Activated CD4-positive, alpha-beta memory T cell treated with anti-CD3 and anti-CD28 coated beads for 36 hours (primary cell): ENCODE measurements around the gene ABCF3. TPM values are rescaled to one million over a fixed set of nuclear protein-coding genes. Genes with fewer than 3 reads are reported as not detected.

Experiments
- CTCF ChIA-PET: fragments of 350-600 bp; sonication (Branson Sonifier 250); formaldehyde crosslinking; loops from one replicate; lab custom pipeline; 2021; ENCODE audit warnings: antibody characterized with exemption, inconsistent platforms; lab: Charles Lee
- POLR2A ChIA-PET: fragments of 350-600 bp; sonication (Branson Sonifier 250); formaldehyde crosslinking; loops from one replicate; lab custom pipeline; 2021; ENCODE audit warnings: antibody characterized with exemption; lab: Charles Lee
- DNase-seq: peaks from one replicate; pipeline ENCODE4 v3.0.0-alpha.2; 2020
- H3K27ac Mint-ChIP-seq: one replicate; pipeline ENCODE4 v1.8.0; 2021; ENCODE audit warnings: mixed read lengths
- H3K27me3 Mint-ChIP-seq: one replicate; pipeline ENCODE4 v1.8.0; 2021; ENCODE audit warnings: mixed read lengths
- H3K36me3 Mint-ChIP-seq: one replicate; pipeline ENCODE4 v1.8.0; 2021; ENCODE audit warnings: mixed read lengths
- H3K4me1 Mint-ChIP-seq: one replicate; pipeline ENCODE4 v1.8.0; 2021; ENCODE audit warnings: low read depth, mixed read lengths
- H3K4me3 Mint-ChIP-seq: one replicate; pipeline ENCODE4 v1.8.0; 2021; ENCODE audit warnings: mild to moderate bottlenecking, mixed read lengths
- H3K9me3 Mint-ChIP-seq: one replicate; pipeline ENCODE4 v1.8.0; 2021; ENCODE audit warnings: mixed read lengths
- intact Hi-C: fragments of 100-400 bp; cut with micrococcal nuclease; formaldehyde crosslinking; loops from one replicate; pipeline ENCODE4 v1.15.1; 2023
- total RNA-seq, 2 experiments: library from RNA; stranded (reverse); gene quantifications; one replicate each; pipeline ENCODE4 v1.2.3, GENCODE V29; 2021

The ABCF3 gene
- total RNA-seq, 2 experiments from 2014 or later = 41.2 to 48.7 TPM

DNA sequence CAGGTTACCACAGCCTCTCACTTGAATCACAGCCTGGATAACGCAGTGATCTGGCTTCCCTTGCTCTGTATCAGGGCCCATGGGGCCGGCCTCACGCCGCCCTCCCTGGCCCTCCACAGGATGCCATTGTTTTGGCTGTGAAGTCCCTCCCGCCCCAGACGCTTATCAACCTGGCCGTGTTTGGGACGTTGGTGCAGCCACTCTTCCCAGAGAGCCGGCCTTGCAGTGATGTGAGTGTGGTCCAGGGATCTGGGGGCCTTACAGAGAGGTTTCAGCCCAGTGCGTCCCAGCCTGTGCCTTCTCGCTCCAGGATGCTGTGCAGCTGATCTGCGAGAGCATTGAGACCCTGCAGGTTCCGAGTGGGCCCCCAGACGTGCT lies 50.0 kb downstream of the ABCF3 start:
- H3K36me3 Mint-ChIP-seq = no peaks in the 10 kb centered on the region
- no peak overlapping the region for H3K4me3 Mint-ChIP-seq
- no peak overlapping the region for H3K27ac Mint-ChIP-seq
- ChIA-PET POLR2A (no interaction called here), CTCF (interaction anchor here (1.0 to 6.0 kb wide), 3 partner anchors 8 to 53 kb away, joined by 3 to 50 read pairs (median 4); partner anchors contain the start of genes EEF1AKMT4 and VWA5B2)
- DNase-seq = no peak
- peaks cover 20% of the 10 kb centered on the region for H3K27me3 Mint-ChIP-seq
- peaks cover 4% of the 10 kb centered on the region for H3K4me1 Mint-ChIP-seq
- H3K9me3 Mint-ChIP-seq = no peaks in the 10 kb centered on the region
- intact Hi-C loops = no loop called here

DNA sequence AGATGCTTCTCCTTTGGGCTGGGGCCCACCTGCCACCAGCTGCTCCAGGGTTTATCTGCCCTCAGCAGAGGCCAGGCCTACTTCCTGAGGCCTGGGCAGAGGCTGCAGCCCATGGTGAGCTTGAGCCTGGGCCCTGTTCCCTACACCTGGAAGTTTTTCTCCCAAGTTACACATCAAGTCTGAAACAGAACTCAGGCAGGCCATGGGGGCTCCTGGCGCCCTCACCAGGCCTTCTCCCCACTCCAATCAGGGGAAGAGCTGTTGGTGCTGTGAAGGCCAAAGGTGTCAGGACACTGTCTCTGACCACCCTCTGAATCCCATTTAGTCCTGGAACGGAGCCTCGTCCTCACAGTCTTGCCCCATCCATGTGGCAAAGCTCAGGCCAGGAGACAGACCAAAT lies 50.6 kb downstream of the ABCF3 start:
- no peaks in the 10 kb centered on the region for H3K4me1 Mint-ChIP-seq
- H3K36me3 Mint-ChIP-seq = no peaks in the 10 kb centered on the region
- ChIA-PET POLR2A (no interaction called here), CTCF (interaction anchor here (0.9 to 6.0 kb wide), 4 partner anchors 9 to 341 kb away, joined by 3 to 50 read pairs (median 4); partner anchors contain the start of genes EEF1AKMT4 and VWA5B2)
- H3K4me3 Mint-ChIP-seq = no peak overlapping the region
- peaks cover 13% of the 10 kb centered on the region for H3K27me3 Mint-ChIP-seq
- DNase-seq = no peak
- no peak overlapping the region for H3K27ac Mint-ChIP-seq
- no peaks in the 10 kb centered on the region for H3K9me3 Mint-ChIP-seq
- intact Hi-C loops = no loop called here

DNA sequence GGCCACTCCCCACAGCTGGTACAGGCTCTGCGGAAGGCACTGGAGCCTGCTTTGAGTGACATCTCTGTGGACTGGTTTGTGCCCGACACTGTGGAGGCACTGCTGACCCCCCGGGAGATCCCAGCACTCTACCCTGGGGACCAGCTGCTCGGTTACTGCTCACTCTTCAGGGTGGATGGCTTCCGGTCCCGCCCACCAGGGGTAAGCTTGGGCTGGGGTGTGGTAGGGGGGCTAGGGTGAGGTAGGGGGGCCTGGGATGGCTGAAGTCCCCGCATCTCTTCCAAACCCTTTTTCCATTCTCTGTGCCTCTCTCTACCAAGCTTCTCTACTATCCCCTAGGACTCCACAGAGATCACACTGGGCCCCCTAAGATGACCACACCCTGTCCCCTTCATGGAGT lies 51.2 kb downstream of the ABCF3 start:
- Mint-ChIP-seq H3K9me3 (no peaks in the 10 kb centered on the region), H3K36me3 (peaks cover under 1% of the 10 kb centered on the region), H3K4me3 (no peak overlapping the region), H3K4me1 (no peaks in the 10 kb centered on the region), H3K27me3 (peaks cover 8% of the 10 kb centered on the region), H3K27ac (no peak overlapping the region)
- intact Hi-C loops = no loop called here
- no peak for DNase-seq
- ChIA-PET POLR2A (no interaction called here), CTCF (interaction anchor here (0.9 to 6.0 kb wide), 5 partner anchors 9 to 342 kb away, joined by 3 to 50 read pairs (median 4); partner anchors contain the start of genes EEF1AKMT4 and VWA5B2)

DNA sequence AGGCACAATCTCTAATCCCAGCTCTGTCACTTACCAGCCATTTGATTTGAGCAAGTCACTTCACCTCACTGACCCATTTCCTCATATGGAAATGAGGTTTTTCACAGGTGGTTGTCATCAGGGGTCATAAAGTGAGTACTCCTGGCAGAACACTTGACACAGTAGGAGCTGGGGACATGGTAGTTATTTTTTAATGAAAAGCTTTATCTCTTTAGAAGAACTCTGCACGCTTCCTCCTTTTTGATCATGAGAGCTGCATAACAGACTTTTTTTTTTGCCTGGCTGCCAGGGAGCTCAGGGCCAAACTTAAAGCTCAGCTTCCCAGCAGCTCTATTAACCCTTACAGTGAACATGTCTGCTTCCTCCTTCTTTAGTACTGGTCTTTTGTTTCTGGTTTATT lies 51.8 kb downstream of the ABCF3 start:
- H3K27ac Mint-ChIP-seq = no peak overlapping the region
- ChIA-PET POLR2A (no interaction called here), CTCF (interaction anchor here (0.8 to 6.0 kb wide), 3 partner anchors 10 to 13 kb away, joined by 3 to 50 read pairs (median 5); partner anchors contain the start of genes EEF1AKMT4 and VWA5B2)
- H3K27me3 Mint-ChIP-seq = peaks cover 3% of the 10 kb centered on the region
- DNase-seq = no peak
- intact Hi-C loops = no loop called here
- H3K4me1 Mint-ChIP-seq = no peaks in the 10 kb centered on the region
- H3K4me3 Mint-ChIP-seq = no peak overlapping the region
- H3K9me3 Mint-ChIP-seq = no peaks in the 10 kb centered on the region
- H3K36me3 Mint-ChIP-seq = peaks cover 5% of the 10 kb centered on the region

DNA sequence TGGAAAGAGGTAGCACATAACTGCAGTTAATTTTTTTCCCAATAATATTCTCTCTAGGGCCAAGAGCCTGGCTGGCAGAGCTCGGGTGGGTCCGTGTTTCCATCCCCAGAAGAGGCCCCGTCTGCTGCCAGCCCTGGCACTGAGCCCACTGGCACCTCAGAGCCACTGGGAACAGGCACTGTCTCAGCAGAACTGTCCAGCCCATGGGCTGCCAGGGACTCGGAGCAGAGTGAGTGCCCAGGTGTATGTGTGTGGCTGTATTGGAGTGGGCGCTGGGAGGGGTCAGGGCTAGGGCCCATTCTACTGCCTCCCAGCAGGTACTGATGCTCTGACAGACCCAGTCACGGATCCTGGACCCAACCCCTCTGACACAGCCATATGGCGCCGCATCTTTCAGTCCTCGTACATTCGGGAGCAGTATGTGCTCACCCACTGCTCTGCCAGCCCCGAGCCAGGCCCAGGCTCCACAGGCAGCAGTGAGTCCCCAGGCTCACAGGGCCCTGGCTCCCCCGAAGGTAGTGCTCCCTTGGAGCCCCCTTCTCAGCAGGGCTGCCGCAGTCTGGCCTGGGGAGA lies 52.3 kb downstream of the ABCF3 start:
- Mint-ChIP-seq H3K4me3 (no peak overlapping the region), H3K36me3 (peaks cover 9% of the 10 kb centered on the region), H3K4me1 (no peaks in the 10 kb centered on the region), H3K27ac (no peak overlapping the region), H3K9me3 (no peaks in the 10 kb centered on the region), H3K27me3 (no peaks in the 10 kb centered on the region)
- CTCF ChIA-PET = interaction anchor here (0.8 to 6.0 kb wide), 3 partner anchors 11 to 14 kb away, joined by 3 to 50 read pairs (median 5); partner anchors contain the start of genes EEF1AKMT4 and VWA5B2
- DNase-seq = no peak
- POLR2A ChIA-PET = no interaction called here
- intact Hi-C loops = no loop called here

DNA sequence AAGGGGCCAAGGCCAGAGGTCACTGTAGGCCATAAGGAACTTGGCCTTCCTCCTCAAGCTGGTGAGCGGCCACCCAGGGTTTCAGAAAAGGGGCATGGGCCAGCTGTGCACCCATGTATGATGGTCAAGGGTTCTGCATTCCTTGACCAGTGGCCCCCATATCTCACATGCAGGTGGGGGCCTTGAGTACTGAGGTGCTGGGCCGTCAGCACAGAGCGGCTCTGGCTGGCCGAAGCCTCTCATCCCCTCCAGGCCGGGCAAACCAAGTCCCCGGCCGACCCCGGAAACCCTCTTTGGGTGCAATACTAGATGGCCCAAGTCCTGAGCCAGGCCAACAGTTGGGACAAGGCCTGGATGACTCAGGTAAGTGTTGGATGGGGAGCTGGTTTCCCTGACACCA lies 53.2 kb downstream of the ABCF3 start:
- CTCF ChIA-PET = interaction anchor here (6.0 kb wide), 1 partner anchor 11 kb away, joined by 50 read pairs; the partner anchor contains the start of gene VWA5B2
- Mint-ChIP-seq H3K27ac (no peak overlapping the region), H3K4me3 (no peak overlapping the region), H3K4me1 (no peaks in the 10 kb centered on the region), H3K36me3 (peaks cover 15% of the 10 kb centered on the region), H3K27me3 (no peaks in the 10 kb centered on the region), H3K9me3 (no peaks in the 10 kb centered on the region)
- POLR2A ChIA-PET = interaction anchor here (0.6 kb wide), 1 partner anchor 781 kb away, joined by 3 read pairs; no protein-coding TSS in a partner anchor
- no peak for DNase-seq
- intact Hi-C loops = no loop called here

DNA sequence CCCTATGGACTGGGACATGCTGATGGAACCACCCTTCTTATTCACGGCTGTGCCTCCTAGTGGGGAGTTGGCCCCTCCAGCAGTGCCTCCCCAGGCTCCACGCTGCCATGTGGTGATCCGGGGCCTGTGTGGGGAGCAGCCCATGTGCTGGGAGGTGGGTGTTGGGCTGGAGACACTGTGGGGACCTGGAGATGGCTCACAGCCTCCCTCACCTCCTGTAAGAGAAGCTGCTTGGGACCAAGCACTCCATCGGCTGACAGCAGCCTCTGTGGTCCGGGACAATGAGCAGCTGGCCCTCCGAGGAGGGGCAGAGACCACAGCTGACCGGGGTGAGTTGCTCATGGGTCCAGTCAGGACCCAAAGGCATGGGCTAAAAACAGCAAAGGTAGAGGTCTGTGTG lies 53.7 kb downstream of the ABCF3 start:
- no peak overlapping the region for H3K4me3 Mint-ChIP-seq
- DNase-seq = no peak
- H3K4me1 Mint-ChIP-seq = no peaks in the 10 kb centered on the region
- H3K27me3 Mint-ChIP-seq = no peaks in the 10 kb centered on the region
- ChIA-PET CTCF (interaction anchor here (0.8 to 6.0 kb wide), 2 partner anchors 11 to 12 kb away, joined by 4 to 50 read pairs; partner anchors contain the start of gene VWA5B2), POLR2A (interaction anchor here (0.6 to 1.5 kb wide), 2 partner anchors 9 to 782 kb away, joined by 3 to 6 read pairs; no protein-coding TSS in a partner anchor)
- intact Hi-C loops = no loop called here
- peaks cover 15% of the 10 kb centered on the region for H3K36me3 Mint-ChIP-seq
- H3K9me3 Mint-ChIP-seq = no peaks in the 10 kb centered on the region
- H3K27ac Mint-ChIP-seq = no peak overlapping the region

DNA sequence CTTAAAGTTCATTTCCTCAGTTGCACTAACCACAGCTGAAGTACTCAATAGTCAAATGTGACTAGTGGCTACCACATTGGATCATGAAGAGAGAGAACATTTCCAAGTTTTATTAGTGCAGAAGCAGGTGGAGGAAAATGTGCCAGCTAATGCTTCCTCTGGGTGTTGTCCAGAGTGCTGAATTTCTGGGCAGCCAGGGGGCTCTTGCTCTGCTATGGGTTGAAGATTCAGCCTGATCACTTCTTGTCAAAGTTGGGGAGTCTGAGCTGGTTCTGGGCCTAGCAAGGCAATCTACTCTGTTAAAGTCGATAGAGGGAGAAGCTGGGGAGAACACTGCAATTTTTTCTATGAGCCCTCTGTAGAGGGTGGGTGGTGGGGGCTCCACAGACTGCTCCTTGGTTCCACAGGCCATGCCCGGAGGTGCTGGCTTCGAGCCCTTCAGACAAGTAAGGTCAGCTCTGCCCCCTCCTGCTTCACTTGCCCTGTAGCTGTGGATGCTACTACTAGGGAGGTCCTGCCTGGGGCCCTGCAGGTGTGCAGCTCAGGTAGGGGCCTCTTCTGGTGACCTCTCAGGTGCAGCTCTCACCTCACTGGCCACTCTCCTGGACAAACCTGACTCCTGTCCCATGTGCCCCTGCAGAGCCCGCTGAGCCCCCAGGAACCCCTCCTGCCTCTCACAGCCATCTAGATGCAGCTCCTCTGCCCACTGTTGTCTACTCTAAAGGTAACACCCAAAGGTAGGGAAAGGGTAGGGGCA lies 54.6 kb downstream of the ABCF3 start:
- Mint-ChIP-seq H3K4me3 (no peak overlapping the region), H3K27ac (no peak overlapping the region), H3K9me3 (no peaks in the 10 kb centered on the region), H3K4me1 (no peaks in the 10 kb centered on the region), H3K27me3 (no peaks in the 10 kb centered on the region), H3K36me3 (peaks cover 15% of the 10 kb centered on the region)
- intact Hi-C loops = no loop called here
- CTCF ChIA-PET = interaction anchor here (0.8 to 6.0 kb wide), 2 partner anchors 10 to 13 kb away, joined by 4 to 50 read pairs; partner anchors contain the start of gene VWA5B2
- POLR2A ChIA-PET = interaction anchor here (1.5 kb wide), 1 partner anchor 10 kb away, joined by 6 read pairs; no protein-coding TSS in a partner anchor
- no peak for DNase-seq

DNA sequence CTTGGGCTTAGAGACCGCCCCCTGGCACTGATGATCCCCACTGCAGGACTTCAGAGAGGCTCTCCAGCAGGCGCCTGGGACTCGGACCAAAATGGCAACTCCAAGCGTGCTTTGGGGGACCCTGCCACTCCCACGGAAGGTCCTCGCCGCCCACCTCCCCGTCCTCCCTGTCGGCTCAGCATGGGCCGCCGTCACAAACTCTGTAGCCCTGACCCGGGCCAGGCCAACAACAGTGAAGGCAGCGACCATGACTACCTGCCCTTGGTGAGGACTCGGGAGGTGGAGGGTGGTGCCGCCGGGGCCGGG lies 55.1 kb downstream of the ABCF3 start:
- intact Hi-C loops = no loop called here
- ChIA-PET POLR2A (interaction anchor here (1.5 kb wide), 1 partner anchor 11 kb away, joined by 6 read pairs; no protein-coding TSS in a partner anchor), CTCF (interaction anchor here (6.0 kb wide), 1 partner anchor 13 kb away, joined by 50 read pairs; the partner anchor contains the start of gene VWA5B2)
- Mint-ChIP-seq H3K27ac (no peak overlapping the region), H3K9me3 (no peaks in the 10 kb centered on the region), H3K27me3 (no peaks in the 10 kb centered on the region), H3K4me3 (no peak overlapping the region), H3K4me1 (no peaks in the 10 kb centered on the region), H3K36me3 (peaks cover 15% of the 10 kb centered on the region)
- DNase-seq = no peak

DNA sequence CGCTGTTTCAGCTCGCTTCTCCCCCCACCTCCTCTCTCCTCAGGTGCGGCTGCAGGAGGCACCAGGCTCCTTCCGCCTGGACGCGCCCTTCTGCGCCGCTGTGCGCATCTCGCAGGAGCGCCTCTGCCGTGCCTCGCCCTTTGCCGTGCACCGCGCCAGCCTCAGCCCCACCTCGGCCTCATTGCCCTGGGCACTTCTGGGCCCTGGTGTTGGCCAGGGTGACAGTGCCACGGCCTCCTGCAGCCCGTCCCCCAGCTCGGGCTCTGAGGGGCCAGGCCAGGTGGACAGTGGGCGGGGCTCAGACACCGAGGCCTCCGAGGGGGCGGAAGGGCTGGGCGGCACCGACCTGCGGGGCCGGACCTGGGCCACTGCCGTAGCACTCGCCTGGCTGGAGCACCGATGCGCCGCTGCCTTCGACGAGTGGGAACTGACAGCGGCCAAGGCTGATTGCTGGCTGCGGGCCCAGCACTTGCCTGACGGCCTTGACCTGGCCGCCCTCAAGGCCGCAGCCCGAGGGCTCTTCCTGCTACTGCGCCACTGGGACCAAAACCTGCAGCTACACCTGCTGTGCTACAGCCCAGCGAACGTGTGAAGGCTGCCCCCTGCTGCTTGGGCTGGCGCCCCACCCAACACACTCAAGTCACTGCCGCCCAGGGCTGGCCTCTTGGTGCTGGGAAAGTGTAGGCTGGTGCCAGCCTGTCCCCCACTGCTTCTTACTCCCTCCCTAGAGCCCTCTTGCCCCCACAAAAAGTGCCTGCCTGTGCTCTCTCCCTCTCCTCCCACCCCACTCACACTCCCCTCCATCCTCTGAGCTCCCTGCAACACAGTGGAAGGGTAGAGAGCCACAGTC lies 55.7 kb downstream of the ABCF3 start:
- POLR2A ChIA-PET = interaction anchor here (1.5 kb wide), 1 partner anchor 11 kb away, joined by 6 read pairs; no protein-coding TSS in a partner anchor
- CTCF ChIA-PET = interaction anchor here (0.7 to 6.0 kb wide), 3 partner anchors 14 to 96 kb away, joined by 3 to 50 read pairs (median 4); partner anchors contain the start of gene VWA5B2
- Mint-ChIP-seq H3K4me1 (no peaks in the 10 kb centered on the region), H3K27me3 (no peaks in the 10 kb centered on the region), H3K9me3 (no peaks in the 10 kb centered on the region), H3K27ac (no peak overlapping the region), H3K4me3 (no peak overlapping the region), H3K36me3 (peaks cover 15% of the 10 kb centered on the region)
- intact Hi-C loops = no loop called here
- peak; percentile 20 for DNase-seq

DNA sequence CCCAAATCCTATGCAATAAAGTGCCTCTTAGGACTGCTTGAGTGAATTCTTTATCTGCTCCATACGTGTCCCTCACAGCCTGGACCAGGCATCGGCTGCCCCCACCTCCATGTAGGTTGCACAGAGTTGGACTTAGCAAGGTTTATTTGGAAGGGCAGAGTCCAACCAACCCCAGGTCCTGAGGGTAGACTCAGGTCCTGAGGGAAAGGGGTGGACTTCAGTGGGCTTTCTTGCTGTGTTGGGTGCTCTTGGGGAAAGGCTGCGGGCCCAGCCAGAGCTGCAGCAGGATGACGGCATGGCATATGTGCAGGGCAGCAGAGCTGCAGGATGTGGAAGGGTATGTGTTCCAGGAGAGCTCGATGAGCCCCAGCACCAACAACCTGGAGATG lies 56.3 kb downstream of the ABCF3 start:
- DNase-seq = no peak
- Mint-ChIP-seq H3K4me3 (no peak overlapping the region), H3K4me1 (no peaks in the 10 kb centered on the region), H3K36me3 (peaks cover 15% of the 10 kb centered on the region), H3K27ac (no peak overlapping the region), H3K27me3 (no peaks in the 10 kb centered on the region), H3K9me3 (no peaks in the 10 kb centered on the region)
- CTCF ChIA-PET = interaction anchor here (0.7 to 1.2 kb wide), 3 partner anchors 14 to 358 kb away, joined by 3 to 5 read pairs (median 3); partner anchors contain the start of gene PARL
- POLR2A ChIA-PET = no interaction called here
- intact Hi-C loops = no loop called here
